GM18951 (cell line): ENCODE data around the gene EPS8.

Experiments used
- POLR2A ChIP-seq: IDR thresholded peaks from 4 replicates; pipeline ENCODE4 v1.6.1; 2011; ENCODE audit warnings: mild to moderate bottlenecking; ENCODE audit not compliant: insufficient read length, insufficient read depth; ENCODE audit errors: extremely low read depth
- in situ Hi-C: fragments of 300-500 bp; cut with MboI; formaldehyde crosslinking; loops from one replicate; pipeline ENCODE4 v1.12.0; 2022; ENCODE audit warnings: low sequenced_read_pairs, mixed read lengths, inconsistent platforms; ENCODE audit not compliant: unreplicated experiment

Gene EPS8

GRCh38 chr12:15677726-15678201 lies 111.4 kb downstream of the EPS8 start:
- in situ Hi-C loops, result no loop called here
- TF ChIP-seq POLR2A, result no peak

- no peak for TF ChIP-seq POLR2A
- in situ Hi-C loops, result no loop called here
These were observed 112.0 kb downstream of the EPS8 start for GRCh38 chr12:15677228-15677627.

- in situ Hi-C loops, result no loop called here
These were observed 116.4 kb downstream of the EPS8 start for GRCh38 chr12:15672671-15673270.

GRCh38 chr12:15670756-15671155 lies 118.4 kb downstream of the EPS8 start:
- in situ Hi-C loops, result no loop called here
- no peak for TF ChIP-seq POLR2A

More at GRCh38 chr12:15672671-15673270, 116.4 kb downstream of the EPS8 start:
- no peak for TF ChIP-seq POLR2A

GRCh38 chr12:15669256-15669948 lies 119.8 kb downstream of the EPS8 start:
- in situ Hi-C loops, result no loop called here
- TF ChIP-seq POLR2A, result no peak

GRCh38 chr12:15664491-15664890 lies 124.7 kb downstream of the EPS8 start:
- no peak for TF ChIP-seq POLR2A
- in situ Hi-C loops, result no loop called here

GRCh38 chr12:15662983-15663659 lies 126.1 kb downstream of the EPS8 start:
- in situ Hi-C loops, result no loop called here
- TF ChIP-seq POLR2A, result no peak

- in situ Hi-C loops, result no loop called here
- no peak for TF ChIP-seq POLR2A
These were observed 126.7 kb downstream of the EPS8 start for GRCh38 chr12:15662303-15662980.

- no peak for TF ChIP-seq POLR2A
- in situ Hi-C loops, result no loop called here
These were observed 137.8 kb downstream of the EPS8 start for GRCh38 chr12:15651371-15651770.

- TF ChIP-seq POLR2A, result no peak
- in situ Hi-C loops, result no loop called here
These were observed 138.6 kb downstream of the EPS8 start for GRCh38 chr12:15650399-15651128.

- in situ Hi-C loops, result no loop called here
- no peak for TF ChIP-seq POLR2A
These were observed 139.8 kb downstream of the EPS8 start for GRCh38 chr12:15649347-15649746.

- no peak for TF ChIP-seq POLR2A
- in situ Hi-C loops, result no loop called here
These were observed 140.6 kb downstream of the EPS8 start for GRCh38 chr12:15648558-15648957.

- in situ Hi-C loops, result no loop called here
- TF ChIP-seq POLR2A, result no peak
These were observed 142.6 kb downstream of the EPS8 start for GRCh38 chr12:15646581-15646980.
